Measurements from ENCODE around the gene ALLC.

DNA sequence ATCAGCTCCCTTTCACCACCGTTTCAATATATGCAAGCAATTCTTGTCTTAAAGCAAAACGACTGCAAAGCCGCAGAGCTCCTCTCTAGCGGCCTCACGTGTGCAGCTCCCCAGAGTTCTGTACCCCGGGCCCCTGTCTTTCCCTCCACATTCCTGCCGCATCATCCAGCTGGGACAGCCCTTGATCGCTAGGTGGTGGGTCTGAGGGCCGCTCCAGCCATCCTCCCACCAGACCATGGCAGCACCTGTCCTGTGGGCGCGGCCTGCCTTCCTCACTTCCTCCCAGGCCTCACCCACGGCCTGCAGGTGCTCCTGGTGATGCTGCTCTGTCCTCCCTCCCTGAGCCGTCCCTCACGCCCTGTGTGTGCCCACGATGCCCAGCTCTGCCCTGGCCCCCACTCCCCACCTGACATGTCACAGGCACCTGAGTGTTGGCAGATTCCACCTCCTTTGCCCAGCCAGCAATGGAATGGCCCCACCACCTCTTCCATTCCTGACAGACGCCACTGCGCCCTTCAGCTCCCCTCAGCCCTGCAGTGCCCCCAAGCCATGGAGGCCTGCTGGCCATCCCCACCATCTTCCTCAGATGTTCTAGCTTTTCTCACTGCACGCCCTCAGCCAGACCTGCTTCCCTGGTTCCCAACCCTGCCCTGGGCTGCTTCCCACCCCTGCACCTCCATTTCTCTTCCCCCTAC, 15.3 kb upstream of the ALLC start:
- TF ChIP-seq CTCF (IDR thresholded peaks at IDR 0.05) (no peak), POLR2A (IDR thresholded peaks at IDR 0.05) (no peak)

Data from prostate gland (tissue), 2 donors.